Right lobe of liver (tissue), 4 donors: ENCODE results near the gene SLCO3A1.

ENCODE experiments used
- POLR2A ChIP-seq: fragments of 450-650 bp; IDR thresholded peaks from one replicate; pipeline ENCODE4 v1.6.1; 2017; ENCODE audit warnings: antibody characterized with exemption, mild to moderate bottlenecking
- TF ChIP-seq, protein P1 (sequence below), 4 donors: fragments of 200-600 bp in 3 of 4; fragments of 450-650 bp in 1 of 4; IDR thresholded peaks; one replicate each; pipeline versions ENCODE4 v1.5.1 to v1.8.0; 2016 to 2022; ENCODE audit warnings: antibody characterized with exemption in 4 of 4, mild to moderate bottlenecking in 2 of 4
- donor health status: DM: no; HTN: no; CAD: no.
- donor health status: DM: no; HTN: no; CAD: no.
- donor health status: DM: no; HTN: yes; CAD: no.

DNA sequence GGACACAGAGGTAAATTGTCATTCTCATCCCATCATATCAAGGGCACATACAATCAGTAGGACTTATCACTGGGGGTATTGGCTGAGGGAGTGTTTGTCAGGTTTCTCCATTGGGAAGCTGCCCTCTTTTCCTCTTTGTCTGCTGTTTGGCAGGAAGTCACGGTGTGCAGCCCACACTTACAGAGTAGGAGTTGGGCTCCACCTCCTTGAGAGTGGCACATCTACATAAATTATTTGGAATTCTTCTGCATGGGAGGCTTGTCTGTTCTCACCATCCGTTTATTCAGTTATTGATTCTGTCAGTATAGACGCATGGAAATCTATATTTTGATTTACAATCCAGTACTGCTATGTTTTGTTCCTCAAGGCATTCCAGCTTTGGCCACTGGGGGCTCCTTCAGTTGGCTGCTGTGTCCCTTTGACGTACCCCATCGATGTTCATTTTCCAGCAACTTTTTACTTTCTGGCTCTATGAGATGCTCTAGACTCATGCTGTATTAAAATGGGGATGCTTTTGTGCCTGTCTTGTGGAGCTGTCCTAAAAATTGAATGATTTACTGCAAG lies 200.3 kb downstream of the SLCO3A1 start:
- TF ChIP-seq, protein P1, sequence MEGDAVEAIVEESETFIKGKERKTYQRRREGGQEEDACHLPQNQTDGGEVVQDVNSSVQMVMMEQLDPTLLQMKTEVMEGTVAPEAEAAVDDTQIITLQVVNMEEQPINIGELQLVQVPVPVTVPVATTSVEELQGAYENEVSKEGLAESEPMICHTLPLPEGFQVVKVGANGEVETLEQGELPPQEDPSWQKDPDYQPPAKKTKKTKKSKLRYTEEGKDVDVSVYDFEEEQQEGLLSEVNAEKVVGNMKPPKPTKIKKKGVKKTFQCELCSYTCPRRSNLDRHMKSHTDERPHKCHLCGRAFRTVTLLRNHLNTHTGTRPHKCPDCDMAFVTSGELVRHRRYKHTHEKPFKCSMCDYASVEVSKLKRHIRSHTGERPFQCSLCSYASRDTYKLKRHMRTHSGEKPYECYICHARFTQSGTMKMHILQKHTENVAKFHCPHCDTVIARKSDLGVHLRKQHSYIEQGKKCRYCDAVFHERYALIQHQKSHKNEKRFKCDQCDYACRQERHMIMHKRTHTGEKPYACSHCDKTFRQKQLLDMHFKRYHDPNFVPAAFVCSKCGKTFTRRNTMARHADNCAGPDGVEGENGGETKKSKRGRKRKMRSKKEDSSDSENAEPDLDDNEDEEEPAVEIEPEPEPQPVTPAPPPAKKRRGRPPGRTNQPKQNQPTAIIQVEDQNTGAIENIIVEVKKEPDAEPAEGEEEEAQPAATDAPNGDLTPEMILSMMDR (IDR thresholded peaks at IDR 0.05): peak in 2 of 4 donors; percentile 10 to 15
- no peak for TF ChIP-seq POLR2A
